HCT116 (cell line): ENCODE results near the gene TNRC18.

ENCODE experiments used
- CEBPB ChIP-seq: IDR thresholded peaks from 2 replicates; pipeline ENCODE4 v1.6.1; 2012; ENCODE audit warnings: low read depth
- EGR1 ChIP-seq: IDR thresholded peaks from 2 replicates; pipeline ENCODE4 v1.6.1; 2012; ENCODE audit warnings: low read depth
- EZH2 ChIP-seq: fragments of 200-600 bp; sonication (generic); IDR thresholded peaks from 2 replicates; pipeline ENCODE4 v1.6.1; 2017; ENCODE audit warnings: antibody characterized with exemption, mixed run types
- FOSL1 ChIP-seq: IDR thresholded peaks from 2 replicates; pipeline ENCODE4 v1.6.1; 2012; ENCODE audit warnings: low read depth
- JUND ChIP-seq: IDR thresholded peaks from 2 replicates; pipeline ENCODE4 v1.6.1; 2012
- POLR2A ChIP-seq: IDR thresholded peaks from 2 replicates; pipeline ENCODE4 v1.7.0; 2011; ENCODE audit warnings: borderline replicate concordance; ENCODE audit not compliant: insufficient read depth, insufficient read length; ENCODE audit errors: extremely low read depth
- POLR2AphosphoS5 ChIP-seq: IDR thresholded peaks from 2 replicates; pipeline ENCODE4 v1.6.1; 2011; ENCODE audit warnings: mild to moderate bottlenecking, low read depth, low read length, moderate library complexity
- RAD21 ChIP-seq: IDR thresholded peaks from 2 replicates; pipeline ENCODE4 v1.6.1; 2012; ENCODE audit warnings: low read depth, mild to moderate bottlenecking
- SP1 ChIP-seq: IDR thresholded peaks from 2 replicates; pipeline ENCODE4 v1.6.1; 2012; ENCODE audit warnings: low read depth
- YY1 ChIP-seq: IDR thresholded peaks from 2 replicates; pipeline ENCODE4 v1.6.1; 2011; ENCODE audit warnings: low read length, low read depth, moderate library complexity, mild to moderate bottlenecking; ENCODE audit not compliant: insufficient replicate concordance; ENCODE audit errors: extremely low read depth
- ZFX ChIP-seq: fragments of 450-650 bp; IDR thresholded peaks from 2 replicates; pipeline ENCODE4 v1.6.1; 2017
- ZNF274 ChIP-seq: fragments of 200-500 bp; sonication (Bioruptor generic); IDR thresholded peaks from 2 replicates; pipeline ENCODE4 v1.6.1; 2014; ENCODE audit warnings: mild to moderate bottlenecking, low read depth, low read length, inconsistent platforms
- TF ChIP-seq, protein P1 (sequence below), 3 experiments: fragments of 200-600 bp in 1 of 3; sonication (generic) in 1 of 3; IDR thresholded peaks in 2 of 3; conservative IDR thresholded peaks in 1 of 3; 2 replicates each; pipeline ENCODE4 v1.5.1; 2012 to 2017; ENCODE audit warnings: low read depth in 2 of 3, low read length in 2 of 3, antibody characterized with exemption in 1 of 3, borderline replicate concordance in 1 of 3, control low read depth in 1 of 3, mild to moderate bottlenecking in 1 of 3, mixed read lengths in 1 of 3, mixed run types in 1 of 3, moderate library complexity in 1 of 3; ENCODE audit not compliant: insufficient read depth in 1 of 3

DNA sequence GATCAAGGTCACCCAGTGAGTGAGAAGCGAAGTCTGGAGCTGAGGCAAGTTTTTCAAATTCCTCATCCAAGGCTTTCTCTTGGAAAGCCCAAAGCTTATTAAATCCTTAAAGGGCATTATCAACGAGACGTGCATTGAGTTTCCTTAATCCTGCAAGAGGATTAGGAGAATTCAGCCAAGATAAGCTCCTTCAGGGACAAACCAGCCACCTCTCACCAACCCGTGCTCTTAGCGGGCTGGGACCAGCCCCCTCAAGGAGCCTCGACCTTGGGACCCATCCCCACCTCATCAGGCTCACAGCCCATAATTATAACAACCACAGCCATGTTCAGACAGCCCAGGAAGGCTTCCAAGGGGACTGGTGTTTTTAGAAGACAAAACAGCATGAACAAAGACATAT is 152.8 kb downstream of the TNRC18 start:
- TF ChIP-seq, protein P1, sequence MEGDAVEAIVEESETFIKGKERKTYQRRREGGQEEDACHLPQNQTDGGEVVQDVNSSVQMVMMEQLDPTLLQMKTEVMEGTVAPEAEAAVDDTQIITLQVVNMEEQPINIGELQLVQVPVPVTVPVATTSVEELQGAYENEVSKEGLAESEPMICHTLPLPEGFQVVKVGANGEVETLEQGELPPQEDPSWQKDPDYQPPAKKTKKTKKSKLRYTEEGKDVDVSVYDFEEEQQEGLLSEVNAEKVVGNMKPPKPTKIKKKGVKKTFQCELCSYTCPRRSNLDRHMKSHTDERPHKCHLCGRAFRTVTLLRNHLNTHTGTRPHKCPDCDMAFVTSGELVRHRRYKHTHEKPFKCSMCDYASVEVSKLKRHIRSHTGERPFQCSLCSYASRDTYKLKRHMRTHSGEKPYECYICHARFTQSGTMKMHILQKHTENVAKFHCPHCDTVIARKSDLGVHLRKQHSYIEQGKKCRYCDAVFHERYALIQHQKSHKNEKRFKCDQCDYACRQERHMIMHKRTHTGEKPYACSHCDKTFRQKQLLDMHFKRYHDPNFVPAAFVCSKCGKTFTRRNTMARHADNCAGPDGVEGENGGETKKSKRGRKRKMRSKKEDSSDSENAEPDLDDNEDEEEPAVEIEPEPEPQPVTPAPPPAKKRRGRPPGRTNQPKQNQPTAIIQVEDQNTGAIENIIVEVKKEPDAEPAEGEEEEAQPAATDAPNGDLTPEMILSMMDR (IDR thresholded peaks at IDR 0.05 in 2 of 3, conservative IDR thresholded peaks at IDR 0.05 in 1 of 3; ENCODE audit: borderline replicate concordance in 1 of 3, insufficient read depth in 1 of 3, low read depth in 2 of 3, low read length in 2 of 3), result no peak
- TF ChIP-seq EZH2 (no peak), RAD21 (no peak), POLR2A (no peak), POLR2AphosphoS5 (no peak), ZNF274 (no peak), EGR1 (no peak), FOSL1 (no peak), JUND (no peak), CEBPB (no peak), YY1 (no peak), ZFX (no peak), SP1 (no peak)
